HG03103 (cell line): ENCODE results near the gene LRMDA.

Experiments used
- ATAC-seq: cut with Tn5 transposase; IDR thresholded peaks from one replicate; pipeline ENCODE4 v1.9.1; 2021; ENCODE audit warnings: low read depth; ENCODE audit not compliant: unreplicated experiment

The LRMDA gene

DNA sequence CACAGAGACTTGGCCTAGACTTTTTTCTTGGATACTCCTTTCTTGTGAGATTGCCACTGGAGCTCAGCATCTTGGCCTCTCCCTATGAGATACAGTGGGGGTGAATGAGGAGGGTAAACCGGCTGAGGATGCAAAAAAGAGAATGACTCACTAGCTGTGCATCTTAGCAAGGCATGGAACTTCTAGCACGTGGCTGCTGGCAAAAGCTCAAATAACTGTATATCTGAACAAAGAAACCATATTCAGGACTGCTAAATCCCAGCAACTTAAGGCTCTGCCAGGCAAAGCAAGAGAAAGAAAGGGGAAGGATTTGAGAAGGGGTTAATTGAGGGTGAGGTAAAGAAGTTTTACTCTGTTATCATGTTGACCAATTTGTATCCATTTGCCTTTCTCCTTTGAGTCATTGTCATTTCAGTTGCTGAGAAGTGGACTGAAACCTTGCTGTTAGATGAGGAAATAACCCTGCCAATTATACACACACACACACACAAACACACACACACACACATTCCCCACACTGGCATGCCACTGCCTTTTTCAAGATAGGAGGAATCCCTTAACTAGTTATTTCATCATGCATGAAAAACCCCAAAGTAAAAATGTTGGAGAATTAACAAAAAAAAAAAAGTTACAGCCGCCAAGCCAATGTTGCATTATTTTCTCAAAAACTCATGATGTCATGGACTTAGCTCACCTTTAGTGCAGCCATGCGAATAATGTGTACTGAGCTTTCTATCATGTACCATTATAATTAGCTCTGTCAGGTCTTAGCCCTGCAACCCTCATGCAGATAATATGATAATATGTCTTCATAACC is 997.3 kb downstream of the LRMDA start:
- no peak for ATAC-seq

GRCh38 chr10:76429368-76430060 is 998.1 kb downstream of the LRMDA start:
- ATAC-seq: no peak

- no peak for ATAC-seq
Observed at GRCh38 chr10:76430061-76430645, 998.7 kb downstream of the LRMDA start.

DNA sequence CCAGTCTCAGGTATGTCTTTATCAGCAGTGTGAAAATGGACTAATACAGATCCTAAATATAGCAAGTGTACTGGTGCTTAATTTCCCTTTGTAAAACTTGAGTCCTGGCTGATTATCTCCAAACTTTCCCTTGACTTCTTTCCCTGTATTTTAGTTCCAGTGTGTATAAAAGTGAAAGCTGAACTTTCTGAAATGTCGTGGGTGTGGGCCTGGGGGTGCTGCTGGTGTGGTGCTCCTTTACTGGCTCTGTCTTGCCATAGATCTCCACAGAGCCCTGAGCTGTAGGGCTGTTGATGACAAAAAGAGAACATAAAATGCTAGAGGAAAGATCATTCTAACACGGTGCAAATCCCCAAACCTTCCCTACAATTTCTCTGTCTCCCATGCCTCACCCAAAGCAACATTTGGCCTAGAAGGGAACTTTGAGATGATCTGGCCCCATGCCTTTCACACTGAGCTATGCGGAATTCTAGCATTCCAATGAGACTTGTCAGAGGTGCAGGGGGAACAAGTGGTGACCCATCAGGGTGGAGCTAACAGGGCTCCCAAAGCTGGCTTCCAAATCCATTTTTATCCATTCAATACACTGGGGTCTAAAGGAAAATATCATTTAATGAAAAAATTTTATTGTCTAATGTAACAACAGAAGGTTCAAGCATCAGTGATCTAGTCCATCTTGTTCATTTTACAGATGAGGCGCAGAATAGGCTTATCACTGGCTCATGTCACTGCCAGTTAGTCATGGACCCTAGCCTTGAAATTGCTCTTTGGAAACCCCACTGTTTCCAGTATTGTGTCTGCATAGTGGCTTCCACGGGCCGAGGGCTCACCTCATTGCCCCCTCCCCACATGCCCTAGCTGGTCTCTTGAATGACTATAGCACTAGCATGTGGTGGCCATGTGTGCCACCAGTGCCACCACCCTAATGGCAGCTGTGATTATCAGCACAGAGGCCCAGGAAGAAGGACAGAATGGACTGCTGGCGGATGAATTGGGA is 1000.9 kb downstream of the LRMDA start:
- ATAC-seq: no peak

- no peak for ATAC-seq
Observed at GRCh38 chr10:76433161-76434005, 1002.0 kb downstream of the LRMDA start.

- no peak for ATAC-seq
Observed at GRCh38 chr10:76435157-76435556, 1003.7 kb downstream of the LRMDA start.

- ATAC-seq: no peak
Observed at GRCh38 chr10:76436401-76436811, 1005.0 kb downstream of the LRMDA start.

GRCh38 chr10:76436981-76437380 is 1005.6 kb downstream of the LRMDA start:
- ATAC-seq: no peak

- no peak for ATAC-seq
Observed at GRCh38 chr10:76440426-76440825, 1009.0 kb downstream of the LRMDA start.

- no peak for ATAC-seq
Observed at GRCh38 chr10:76442113-76442512, 1010.7 kb downstream of the LRMDA start.

DNA sequence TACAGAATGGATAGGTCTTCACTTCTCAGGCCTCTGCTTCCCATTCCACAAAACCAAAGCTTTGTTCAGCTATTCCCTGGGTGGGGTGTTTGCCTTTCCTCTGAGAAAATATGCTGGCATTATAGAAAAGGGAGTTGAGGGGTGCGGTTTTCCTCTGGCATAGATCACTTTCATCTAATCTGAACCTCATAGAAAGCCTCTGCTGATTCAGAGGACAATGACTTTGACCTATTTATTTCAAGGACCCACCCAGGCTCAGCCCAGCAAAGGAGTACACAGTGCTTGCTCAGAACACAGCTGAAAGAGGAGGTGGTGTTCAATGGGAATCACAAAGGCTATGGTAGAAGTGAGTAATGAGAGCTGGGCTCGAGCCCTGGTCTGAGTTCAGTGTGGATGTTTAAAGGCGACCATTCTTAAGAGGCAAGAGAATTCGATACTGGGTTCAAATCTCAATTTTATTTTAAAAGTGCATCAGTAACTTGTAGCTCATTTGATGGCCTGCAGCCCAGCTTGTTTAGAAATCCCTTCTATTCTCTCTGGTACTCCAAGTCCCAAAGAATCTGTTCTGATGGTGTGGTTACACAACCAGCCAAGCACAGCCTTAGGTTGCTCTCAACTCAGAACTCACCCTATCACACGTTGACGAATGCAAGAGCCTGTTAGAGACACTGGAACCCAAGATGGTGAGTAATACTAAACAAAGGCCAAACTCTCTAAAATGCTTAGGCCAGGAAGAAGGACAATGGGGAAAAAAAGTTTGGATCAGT is 1012.8 kb downstream of the LRMDA start:
- ATAC-seq: no peak

- ATAC-seq: no peak
Observed at GRCh38 chr10:76447578-76447977, 1016.2 kb downstream of the LRMDA start.

DNA sequence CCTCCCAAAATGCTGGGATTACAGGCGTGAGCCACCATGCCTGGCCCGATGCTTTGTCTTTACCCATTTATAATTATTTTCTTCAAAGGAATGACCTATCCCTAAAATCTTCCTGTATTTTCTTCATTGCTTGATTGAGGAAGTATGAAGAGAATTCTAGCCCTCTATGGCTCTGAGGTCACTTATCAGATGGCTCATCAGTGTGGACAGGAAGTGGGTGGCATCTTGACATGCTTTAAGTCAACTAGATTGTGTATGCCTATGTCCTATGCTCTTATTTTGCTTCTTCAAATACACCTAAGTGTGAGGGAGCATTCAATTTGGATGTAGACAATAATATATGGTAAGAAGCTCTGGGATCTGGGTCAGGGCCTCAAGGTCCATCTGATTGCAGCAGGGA is 1020.5 kb downstream of the LRMDA start:
- no peak for ATAC-seq

- ATAC-seq: no peak
Observed at GRCh38 chr10:76453332-76453731, 1021.9 kb downstream of the LRMDA start.

GRCh38 chr10:76453997-76454396 is 1022.6 kb downstream of the LRMDA start:
- no peak for ATAC-seq

DNA sequence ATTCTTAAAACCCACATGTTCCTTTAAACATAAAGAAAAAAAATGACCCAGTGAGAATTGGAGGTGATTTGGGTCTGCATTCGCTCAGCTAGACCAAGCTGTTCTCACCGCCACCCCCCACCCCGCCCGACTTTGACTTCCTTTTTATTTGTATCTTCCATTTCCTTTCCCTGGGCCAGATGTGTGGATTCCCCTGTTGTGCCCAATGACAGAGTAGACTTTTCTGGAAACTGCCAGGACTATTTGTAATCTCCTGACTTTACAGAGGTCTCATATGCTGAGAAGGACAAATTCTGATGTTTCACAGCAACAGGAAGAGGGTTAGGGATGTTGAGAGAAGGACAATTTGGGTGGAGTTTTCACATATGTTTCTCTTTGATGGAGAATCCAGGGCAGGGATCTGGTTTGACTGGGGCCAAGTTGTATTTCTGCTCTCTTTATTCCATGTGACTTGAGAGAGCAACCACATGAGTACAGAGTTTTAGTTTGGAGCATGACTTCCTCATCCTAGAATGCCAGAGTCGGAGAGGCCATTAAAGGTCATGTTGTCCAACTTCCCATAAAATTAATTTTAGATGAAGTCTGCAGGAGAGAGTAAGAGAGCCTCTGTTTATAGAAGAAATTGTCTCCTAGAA is 1023.2 kb downstream of the LRMDA start:
- no peak for ATAC-seq

DNA sequence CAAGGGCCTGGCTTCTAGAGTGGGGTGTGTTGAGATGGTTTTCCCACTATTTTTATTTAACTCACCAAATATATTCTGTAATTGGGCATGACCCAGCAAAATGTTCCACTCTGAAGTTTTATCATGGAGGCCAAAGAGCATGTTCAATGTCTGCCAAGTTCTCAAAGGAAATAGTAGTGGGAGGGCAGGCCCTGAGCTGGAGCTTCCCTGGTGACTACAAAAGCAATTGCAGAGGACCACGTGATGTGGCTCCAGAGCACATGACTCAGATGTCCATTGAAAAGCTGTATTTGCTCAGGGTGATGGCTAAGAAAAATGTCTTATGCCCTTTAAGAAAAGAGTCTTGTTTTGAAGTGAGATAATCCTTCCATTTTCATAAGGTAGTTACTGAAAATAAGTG is 1024.8 kb downstream of the LRMDA start:
- ATAC-seq: no peak

DNA sequence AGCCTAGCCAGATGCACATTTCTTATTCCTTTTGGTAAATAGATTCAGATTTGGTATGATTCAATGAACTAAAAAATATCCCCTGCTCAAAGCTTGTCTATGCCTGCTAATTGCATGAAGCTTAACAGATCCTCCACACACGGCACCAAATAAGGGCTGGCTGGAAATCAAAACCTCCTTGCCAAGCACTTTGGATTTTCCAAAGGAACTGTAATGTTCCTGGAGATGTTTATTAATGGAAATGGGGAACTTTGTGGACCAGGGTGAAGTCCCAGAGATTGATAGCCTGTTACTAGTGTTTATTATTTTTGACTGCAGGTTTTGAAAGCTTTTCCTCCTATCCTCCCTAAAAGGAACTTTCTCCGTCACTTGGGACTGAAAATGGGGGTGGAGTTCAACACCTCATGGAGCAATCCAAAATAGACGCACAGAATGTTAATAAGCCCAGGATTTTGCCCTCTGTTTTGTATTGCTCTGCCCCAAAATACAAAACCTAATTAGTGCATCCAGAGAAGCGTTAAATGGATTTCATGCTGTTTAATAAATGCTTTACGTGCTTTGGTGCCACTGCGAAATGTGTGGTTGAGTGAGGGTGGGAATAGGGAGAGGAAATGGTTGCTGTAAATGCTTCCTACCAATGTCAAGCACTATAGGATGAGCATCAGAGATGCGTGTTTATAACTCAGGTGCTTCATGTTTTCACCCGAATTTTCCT is 1027.7 kb downstream of the LRMDA start:
- ATAC-seq: no peak
